ENCODE measurements around the gene BBOX1.

BBOX1 gene

GRCh38 chr11:27029966-27030365 lies 10.6 kb upstream of the BBOX1 start:
- Histone ChIP-seq H3K9ac (ENCODE audit: insufficient read length, low read depth) (no peak overlapping the region), H3K27me3 (ENCODE audit: insufficient read depth, insufficient read length) (no peaks in the 10 kb centered on the region), H3K36me3 (ENCODE audit: insufficient read depth, insufficient read length, low read length) (no peaks in the 10 kb centered on the region), H3K9me3 (ENCODE audit: insufficient read depth, low read length) (no peaks in the 10 kb centered on the region), H3K4me1 (ENCODE audit: insufficient read depth, insufficient read length) (no peaks in the 10 kb centered on the region), H3K4me3 (ENCODE audit: insufficient read length, low read depth) (no peak overlapping the region)
- DNase-seq (ENCODE audit: low read depth, low spot score): no peak
- no peak for TF ChIP-seq YY1 (IDR thresholded peaks at IDR 0.05; ENCODE audit: insufficient read depth, insufficient read length)
- no peak for TF ChIP-seq SUZ12 (IDR thresholded peaks at IDR 0.05; ENCODE audit: extremely low read depth, insufficient read depth, insufficient read length)
- TF ChIP-seq ZNF274 (IDR thresholded peaks at IDR 0.05; ENCODE audit: low read depth, low read length): no peak

GRCh38 chr11:27031754-27032153 lies 8.9 kb upstream of the BBOX1 start:
- TF ChIP-seq YY1 (IDR thresholded peaks at IDR 0.05; ENCODE audit: insufficient read depth, insufficient read length) (no peak), SUZ12 (IDR thresholded peaks at IDR 0.05; ENCODE audit: extremely low read depth, insufficient read depth, insufficient read length) (no peak), ZNF274 (IDR thresholded peaks at IDR 0.05; ENCODE audit: low read depth, low read length) (no peak)
- Histone ChIP-seq H3K9ac (ENCODE audit: insufficient read length, low read depth) (no peak overlapping the region), H3K4me1 (ENCODE audit: insufficient read depth, insufficient read length) (no peaks in the 10 kb centered on the region), H3K9me3 (ENCODE audit: insufficient read depth, low read length) (no peaks in the 10 kb centered on the region; the same call in 1 of the 2 replicates), H3K27me3 (ENCODE audit: insufficient read depth, insufficient read length) (no peaks in the 10 kb centered on the region), H3K36me3 (ENCODE audit: insufficient read depth, insufficient read length, low read length) (no peaks in the 10 kb centered on the region), H3K4me3 (ENCODE audit: insufficient read length, low read depth) (no peak overlapping the region)
- no peak for DNase-seq (ENCODE audit: low read depth, low spot score)

DNA sequence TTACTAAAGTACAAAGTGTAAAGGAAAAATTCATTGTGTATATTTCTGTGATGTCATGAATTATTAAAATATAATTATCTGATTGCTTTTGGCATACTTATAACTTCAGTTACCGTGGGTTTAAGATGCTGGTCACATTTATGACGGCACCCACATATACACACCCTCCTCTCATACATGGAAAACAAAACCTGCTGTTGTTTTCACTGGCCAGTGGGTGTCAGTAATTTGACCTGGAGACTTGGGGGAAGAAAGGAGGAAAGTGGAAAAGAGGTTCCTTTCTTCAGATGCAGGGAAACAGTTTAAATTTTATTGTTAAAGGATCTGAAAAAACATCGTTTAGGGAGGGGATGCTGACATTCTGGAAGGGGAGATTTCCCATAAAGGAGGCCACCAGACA lies 742 bp upstream of the BBOX1 start:
- Histone ChIP-seq H3K4me3 (ENCODE audit: insufficient read length, low read depth) (no peak overlapping the region), H3K27me3 (ENCODE audit: insufficient read depth, insufficient read length) (no peaks in the 10 kb centered on the region), H3K36me3 (ENCODE audit: insufficient read depth, insufficient read length, low read length) (no peaks in the 10 kb centered on the region), H3K4me1 (ENCODE audit: insufficient read depth, insufficient read length) (no peaks in the 10 kb centered on the region), H3K9me3 (ENCODE audit: insufficient read depth, low read length) (no peaks in the 10 kb centered on the region; the same call in 1 of the 2 replicates), H3K9ac (ENCODE audit: insufficient read length, low read depth) (no peak overlapping the region)
- no peak for DNase-seq (ENCODE audit: low read depth, low spot score)
- TF ChIP-seq SUZ12 (IDR thresholded peaks at IDR 0.05; ENCODE audit: extremely low read depth, insufficient read depth, insufficient read length) (no peak), ZNF274 (IDR thresholded peaks at IDR 0.05; ENCODE audit: low read depth, low read length) (no peak), YY1 (IDR thresholded peaks at IDR 0.05; ENCODE audit: insufficient read depth, insufficient read length) (no peak)

DNA sequence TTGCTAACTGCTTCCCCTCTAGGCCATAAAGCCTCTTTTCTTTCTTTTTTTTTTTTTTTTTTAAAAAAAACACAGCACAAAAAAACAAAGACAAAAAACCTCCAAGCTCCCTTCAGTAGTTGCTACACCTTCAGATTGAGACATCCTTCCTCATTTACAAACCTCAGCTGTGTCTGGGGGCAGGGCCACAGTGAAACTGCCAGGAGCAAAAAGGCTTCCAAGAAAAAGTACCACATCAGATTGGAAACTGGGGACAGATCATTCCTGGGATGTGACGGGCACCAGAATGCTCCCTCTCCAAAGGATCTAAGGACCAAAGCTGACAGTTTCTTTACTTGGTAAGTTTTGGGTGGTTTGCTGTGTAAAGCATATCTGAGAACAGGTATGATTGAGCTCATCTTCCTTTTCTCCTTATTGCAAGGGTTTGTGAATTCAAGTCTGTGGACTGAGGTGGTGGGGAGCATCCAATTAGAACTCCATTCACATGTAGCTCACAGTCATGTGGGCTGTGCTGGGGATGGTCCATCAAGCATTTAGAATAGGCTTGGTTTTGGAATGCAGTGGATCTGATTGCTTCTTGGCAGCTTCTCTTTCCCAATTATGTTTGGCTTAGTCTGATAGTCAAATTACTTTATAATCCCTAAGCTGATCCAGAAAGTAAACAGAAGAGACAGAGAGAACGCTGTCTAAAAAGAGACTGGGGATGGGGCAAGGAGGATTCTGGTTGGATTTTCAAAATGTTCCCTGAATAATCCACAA lies 705 bp downstream of the BBOX1 start:
- H3K4me3 ChIP-seq (ENCODE audit: insufficient read length, low read depth): no peak overlapping the region
- TF ChIP-seq SUZ12 (IDR thresholded peaks at IDR 0.05; ENCODE audit: extremely low read depth, insufficient read depth, insufficient read length) (no peak), ZNF274 (IDR thresholded peaks at IDR 0.05; ENCODE audit: low read depth, low read length) (no peak), YY1 (IDR thresholded peaks at IDR 0.05; ENCODE audit: insufficient read depth, insufficient read length) (no peak)
- no peak overlapping the region for H3K9ac ChIP-seq (ENCODE audit: insufficient read length, low read depth)
- H3K27me3 ChIP-seq (ENCODE audit: insufficient read depth, insufficient read length): no peaks in the 10 kb centered on the region
- no peak for DNase-seq (ENCODE audit: low read depth, low spot score)
- no peaks in the 10 kb centered on the region for H3K36me3 ChIP-seq (ENCODE audit: insufficient read depth, insufficient read length, low read length)
- H3K9me3 ChIP-seq (ENCODE audit: insufficient read depth, low read length): no peaks in the 10 kb centered on the region; the same call in 1 of the 2 replicates
- no peaks in the 10 kb centered on the region for H3K4me1 ChIP-seq (ENCODE audit: insufficient read depth, insufficient read length)

- H3K27me3 ChIP-seq (ENCODE audit: insufficient read depth, insufficient read length): no peaks in the 10 kb centered on the region
- no peaks in the 10 kb centered on the region for H3K36me3 ChIP-seq (ENCODE audit: insufficient read depth, insufficient read length, low read length)
- TF ChIP-seq SUZ12 (IDR thresholded peaks at IDR 0.05; ENCODE audit: extremely low read depth, insufficient read depth, insufficient read length): no peak
- no peak for TF ChIP-seq ZNF274 (IDR thresholded peaks at IDR 0.05; ENCODE audit: low read depth, low read length)
- TF ChIP-seq YY1 (IDR thresholded peaks at IDR 0.05; ENCODE audit: insufficient read depth, insufficient read length): no peak
- no peak for DNase-seq (ENCODE audit: low read depth, low spot score)
- no peak overlapping the region for H3K9ac ChIP-seq (ENCODE audit: insufficient read length, low read depth)
- no peak overlapping the region for H3K4me3 ChIP-seq (ENCODE audit: insufficient read length, low read depth)
- no peaks in the 10 kb centered on the region for H3K9me3 ChIP-seq (ENCODE audit: insufficient read depth, low read length)
- no peaks in the 10 kb centered on the region for H3K4me1 ChIP-seq (ENCODE audit: insufficient read depth, insufficient read length)
These were observed 6.3 kb downstream of the BBOX1 start for GRCh38 chr11:27046956-27047355.

DNA sequence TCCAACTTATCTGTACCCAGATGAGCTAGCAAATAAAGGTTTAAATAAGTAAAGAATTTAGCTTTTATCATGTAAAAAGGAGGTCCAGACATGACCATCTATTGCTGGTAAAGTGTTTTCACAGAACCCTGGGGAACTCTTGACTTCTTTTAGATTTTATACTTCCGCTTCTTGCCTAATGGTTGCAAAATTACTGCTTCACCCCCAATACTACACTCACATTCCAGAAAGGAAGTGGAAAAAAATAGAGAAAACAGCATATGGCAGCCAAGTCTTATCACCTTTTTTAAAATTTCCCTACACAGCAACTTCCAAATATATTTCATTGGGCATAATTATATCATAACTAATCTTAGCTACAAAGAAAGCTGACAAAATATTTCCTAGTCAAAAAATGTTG lies 12.1 kb downstream of the BBOX1 start:
- Histone ChIP-seq H3K9me3 (ENCODE audit: insufficient read depth, low read length) (no peaks in the 10 kb centered on the region), H3K36me3 (ENCODE audit: insufficient read depth, insufficient read length, low read length) (no peaks in the 10 kb centered on the region), H3K9ac (ENCODE audit: insufficient read length, low read depth) (no peak overlapping the region), H3K4me1 (ENCODE audit: insufficient read depth, insufficient read length) (no peaks in the 10 kb centered on the region), H3K27me3 (ENCODE audit: insufficient read depth, insufficient read length) (no peaks in the 10 kb centered on the region), H3K4me3 (ENCODE audit: insufficient read length, low read depth) (no peak overlapping the region)
- DNase-seq (ENCODE audit: low read depth, low spot score): no peak
- no peak for TF ChIP-seq SUZ12 (IDR thresholded peaks at IDR 0.05; ENCODE audit: extremely low read depth, insufficient read depth, insufficient read length)
- no peak for TF ChIP-seq YY1 (IDR thresholded peaks at IDR 0.05; ENCODE audit: insufficient read depth, insufficient read length)
- no peak for TF ChIP-seq ZNF274 (IDR thresholded peaks at IDR 0.05; ENCODE audit: low read depth, low read length)

- TF ChIP-seq ZNF274 (IDR thresholded peaks at IDR 0.05; ENCODE audit: low read depth, low read length): no peak
- Histone ChIP-seq H3K27me3 (ENCODE audit: insufficient read depth, insufficient read length) (no peaks in the 10 kb centered on the region), H3K4me3 (ENCODE audit: insufficient read length, low read depth) (no peak overlapping the region), H3K36me3 (ENCODE audit: insufficient read depth, insufficient read length, low read length) (no peaks in the 10 kb centered on the region), H3K9ac (ENCODE audit: insufficient read length, low read depth) (no peak overlapping the region), H3K4me1 (ENCODE audit: insufficient read depth, insufficient read length) (no peaks in the 10 kb centered on the region), H3K9me3 (ENCODE audit: insufficient read depth, low read length) (no peaks in the 10 kb centered on the region)
- DNase-seq (ENCODE audit: low read depth, low spot score): no peak
These were observed 14.6 kb downstream of the BBOX1 start for GRCh38 chr11:27055065-27055682.

All from NT2/D1 (cell line).